Lung (tissue), 12 donors: ENCODE data around the gene MYOT. TPM values are rescaled to one million over a fixed set of nuclear protein-coding genes. Genes with fewer than 3 reads are reported as not detected.
A peak's percentile ranks its signal among the peaks of the same experiment; 100 is the strongest.

Experiments
- ATAC-seq: fragments of 200-7000 bp; cut with Tn5 transposase; one replicate; pipeline ENCODE4 v1.9.1; 2020; ENCODE audit warnings: moderate number of reproducible peaks; ENCODE audit not compliant: insufficient read depth, low FRiP score
- DNase-seq, 3 donors: peaks; one replicate each; pipeline ENCODE4 v3.0.0-alpha.2; 2013 to 2017
- H3K27ac ChIP-seq, 2 donors: one replicate each; pipeline ENCODE4 v1.5.1; 2013; ENCODE audit warnings: mild to moderate bottlenecking in 2 of 2, moderate library complexity in 2 of 2, control low read depth in 1 of 2, inconsistent platforms in 1 of 2, low read depth in 1 of 2, low read length in 1 of 2
- H3K27me3 ChIP-seq, 3 donors: one replicate each; pipeline ENCODE4 v1.5.1; 2013; ENCODE audit warnings: low read length in 2 of 3; ENCODE audit not compliant: control insufficient read depth in 3 of 3, insufficient read depth in 3 of 3
- H3K36me3 ChIP-seq, 4 donors: one replicate each; pipeline ENCODE4 v1.5.1; 2013; ENCODE audit warnings: low read length in 4 of 4, mild to moderate bottlenecking in 1 of 4, moderate library complexity in 1 of 4; ENCODE audit not compliant: control insufficient read depth in 4 of 4, insufficient read depth in 4 of 4
- H3K4me1 ChIP-seq, 5 donors: one replicate each; pipeline ENCODE4 v1.5.1; 2013; ENCODE audit warnings: low read length in 5 of 5, mild to moderate bottlenecking in 2 of 5, moderate library complexity in 1 of 5; ENCODE audit not compliant: control insufficient read depth in 5 of 5, insufficient read depth in 5 of 5
- H3K4me3 ChIP-seq: one replicate; pipeline ENCODE4 v1.5.1; 2013; ENCODE audit warnings: mild to moderate bottlenecking, control low read depth, moderate library complexity
- H3K9ac ChIP-seq, 2 donors: one replicate each; pipeline ENCODE4 v1.5.1; 2013; ENCODE audit warnings: low read length in 2 of 2, control low read depth in 1 of 2; ENCODE audit not compliant: insufficient read depth in 1 of 2
- H3K9me3 ChIP-seq, 4 donors: one replicate each; pipeline ENCODE4 v1.5.1; 2013; ENCODE audit warnings: low read length in 3 of 4, mild to moderate bottlenecking in 1 of 4, moderate library complexity in 1 of 4; ENCODE audit not compliant: control insufficient read depth in 4 of 4, insufficient read depth in 3 of 4
- WGBS, 2 donors: extraction: QIAGEN DNeasy Blood & Tissue Kit; methylation state at CpG; one replicate each; pipeline ENCODE4 v1.1.7; 2013; 5-methylcytosine and 5-hydroxymethylcytosine counted together
- polyA plus RNA-seq, 2 donors: library from polyadenylated mRNA; stranded (reverse); fragments of 200-250 nt; gene quantifications; one replicate each; pipeline ENCODE4 v1.2.1, GENCODE V29; 2013
- total RNA-seq, 2 donors: library from RNA; depleted of rRNA in 1 of 2; stranded (reverse); fragments of >200 nt in 1 of 2; gene quantifications; one replicate each; pipeline ENCODE4 v1.2.1, GENCODE V29; 2014 to 2021
- TF ChIP-seq, protein P1 (sequence below): IDR thresholded peaks from 2 replicates; pipeline ENCODE4 v1.5.1; 2012; ENCODE audit warnings: mild to moderate bottlenecking; ENCODE audit errors: control extremely low read depth, extremely low read depth
- donor health status: control.
- donor health status: control.
- donor health status: Bipolar disorder and iron deficiency.
- donor health status: healthy.
- donor health status: DM: yes; HTN: yes; CAD: no.

MYOT gene
- total and polyA plus RNA-seq, 4 donors: 0.44 to 0.61 (median 0.48) TPM; not detected in 1

DNA sequence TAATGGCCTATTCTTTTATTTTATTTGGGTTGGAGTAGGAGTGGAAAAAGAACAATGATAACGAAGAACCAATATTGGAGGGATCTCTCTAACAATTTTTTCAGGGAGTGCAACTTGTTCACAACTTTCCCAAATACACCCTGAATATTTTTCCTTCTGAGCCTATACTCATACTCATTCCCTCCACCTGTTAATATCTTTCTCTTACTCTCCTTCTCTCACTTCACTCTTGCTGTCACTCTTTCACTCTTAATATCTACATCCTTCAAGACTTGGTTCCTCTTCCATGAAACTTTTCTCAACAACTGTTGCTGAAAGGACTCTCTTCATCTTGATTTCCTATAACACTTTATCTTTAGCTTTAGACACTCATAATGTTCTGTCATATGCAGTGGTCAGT, 39.0 kb upstream of the MYOT start:
- Histone ChIP-seq H3K9ac (no peak overlapping the region), H3K36me3 (no peaks in the 10 kb centered on the region), H3K4me3 (no peak overlapping the region), H3K27ac (peak overlapping the region in 1 of 2 donors; percentile 67), H3K4me1 (peaks cover 0 to 15% (median 0%) of the 10 kb centered on the region in 5 donors), H3K27me3 (no peaks in the 10 kb centered on the region), H3K9me3 (no peaks in the 10 kb centered on the region)
- TF ChIP-seq, protein P1, sequence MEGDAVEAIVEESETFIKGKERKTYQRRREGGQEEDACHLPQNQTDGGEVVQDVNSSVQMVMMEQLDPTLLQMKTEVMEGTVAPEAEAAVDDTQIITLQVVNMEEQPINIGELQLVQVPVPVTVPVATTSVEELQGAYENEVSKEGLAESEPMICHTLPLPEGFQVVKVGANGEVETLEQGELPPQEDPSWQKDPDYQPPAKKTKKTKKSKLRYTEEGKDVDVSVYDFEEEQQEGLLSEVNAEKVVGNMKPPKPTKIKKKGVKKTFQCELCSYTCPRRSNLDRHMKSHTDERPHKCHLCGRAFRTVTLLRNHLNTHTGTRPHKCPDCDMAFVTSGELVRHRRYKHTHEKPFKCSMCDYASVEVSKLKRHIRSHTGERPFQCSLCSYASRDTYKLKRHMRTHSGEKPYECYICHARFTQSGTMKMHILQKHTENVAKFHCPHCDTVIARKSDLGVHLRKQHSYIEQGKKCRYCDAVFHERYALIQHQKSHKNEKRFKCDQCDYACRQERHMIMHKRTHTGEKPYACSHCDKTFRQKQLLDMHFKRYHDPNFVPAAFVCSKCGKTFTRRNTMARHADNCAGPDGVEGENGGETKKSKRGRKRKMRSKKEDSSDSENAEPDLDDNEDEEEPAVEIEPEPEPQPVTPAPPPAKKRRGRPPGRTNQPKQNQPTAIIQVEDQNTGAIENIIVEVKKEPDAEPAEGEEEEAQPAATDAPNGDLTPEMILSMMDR: no peak
- ATAC-seq (no peak), DNase-seq (no peak)
- WGBS, 2 donors: 93 to 96% methylated on average over 1 of the region's 1 CpG

DNA sequence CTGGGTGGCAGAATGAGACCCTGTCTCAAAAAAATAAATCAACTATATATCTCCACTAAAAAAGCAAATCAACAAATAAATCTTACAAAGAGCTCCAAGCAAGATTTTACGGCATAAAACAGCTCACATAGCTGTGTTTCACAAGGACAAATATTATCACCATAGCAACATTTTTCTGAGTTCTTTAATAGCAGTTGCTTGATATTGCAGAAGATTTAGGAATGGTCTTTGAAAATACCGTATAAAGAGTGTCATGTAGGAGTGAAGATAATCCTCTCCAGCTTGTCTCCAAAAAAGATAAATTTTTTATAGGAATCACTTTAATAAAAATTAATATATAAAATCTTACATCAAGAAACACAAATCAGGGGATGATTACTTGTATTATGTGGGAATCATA, 36.6 kb upstream of the MYOT start:
- WGBS, 2 donors: 80 to 84% methylated on average over 2 of the region's 2 CpGs
- TF ChIP-seq, protein P1: no peak
- Histone ChIP-seq H3K9me3 (no peaks in the 10 kb centered on the region), H3K4me3 (no peak overlapping the region), H3K36me3 (no peaks in the 10 kb centered on the region), H3K4me1 (peaks cover 0 to 14% (median 0%) of the 10 kb centered on the region in 5 donors), H3K27ac (no peak overlapping the region), H3K9ac (no peak overlapping the region), H3K27me3 (no peaks in the 10 kb centered on the region)
- ATAC-seq (no peak), DNase-seq (no peak)

DNA sequence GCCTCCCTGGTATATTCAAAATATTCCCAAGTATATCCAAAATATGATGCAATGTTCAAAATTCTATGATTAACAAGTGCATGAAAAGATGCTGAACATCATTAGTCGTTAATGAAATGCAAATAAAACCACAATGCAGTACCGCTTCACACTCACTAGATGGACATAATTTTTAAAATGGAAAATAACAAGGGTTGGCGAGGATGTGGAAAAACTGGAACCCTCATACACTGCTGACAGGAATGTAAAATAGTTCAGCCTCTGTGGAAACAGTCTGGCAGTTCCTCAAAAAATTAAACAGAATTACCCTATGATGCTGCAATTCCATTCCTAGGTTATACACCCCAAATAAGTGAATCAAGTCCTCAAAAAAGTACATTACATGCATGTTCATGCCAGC, 36.1 kb upstream of the MYOT start:
- Histone ChIP-seq H3K9me3 (no peaks in the 10 kb centered on the region), H3K4me1 (peaks cover 0 to 14% (median 0%) of the 10 kb centered on the region in 5 donors), H3K9ac (no peak overlapping the region), H3K4me3 (no peak overlapping the region), H3K27ac (peak overlapping the region in 1 of 2 donors; percentile 70), H3K36me3 (no peaks in the 10 kb centered on the region), H3K27me3 (no peaks in the 10 kb centered on the region)
- DNase-seq (no peak), ATAC-seq (no peak)
- WGBS, 2 donors: 81 to 85% methylated on average over 3 of the region's 3 CpGs
- TF ChIP-seq, protein P1: no peak

DNA sequence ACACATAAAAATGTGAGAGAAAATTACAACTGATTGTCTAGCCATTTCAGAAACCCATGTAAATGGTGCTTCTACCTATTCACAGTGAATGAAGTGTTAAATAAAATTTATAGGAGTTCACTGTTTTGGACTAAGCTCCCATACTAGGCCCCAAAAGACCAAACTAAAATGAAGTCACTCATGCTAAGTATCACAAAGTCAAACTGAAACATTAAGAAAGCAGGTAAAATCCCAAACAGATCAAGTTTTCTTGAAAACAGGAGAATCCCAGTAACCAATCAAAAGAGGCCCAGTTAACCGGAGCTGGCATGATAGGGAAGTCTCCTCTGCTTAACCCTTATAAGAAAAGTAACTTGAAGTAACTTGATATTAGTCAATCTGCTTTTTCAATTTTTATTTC, 35.2 kb upstream of the MYOT start:
- no peak for DNase-seq
- TF ChIP-seq, protein P1: no peak
- Histone ChIP-seq H3K9ac (no peak overlapping the region), H3K4me1 (peaks cover 0 to 18% (median 0%) of the 10 kb centered on the region in 5 donors), H3K36me3 (no peaks in the 10 kb centered on the region), H3K9me3 (no peaks in the 10 kb centered on the region), H3K4me3 (no peak overlapping the region), H3K27ac (peak overlapping the region in 1 of 2 donors; percentile 6), H3K27me3 (no peaks in the 10 kb centered on the region)
- no peak for ATAC-seq
- WGBS, 2 donors: 84 to 94% methylated on average over 1 of the region's 1 CpG
